Measurements from ENCODE around the gene RIPK4. TPM values are rescaled to one million over a fixed set of nuclear protein-coding genes. Genes with fewer than 3 reads are reported as not detected.

The RIPK4 gene
- total and polyA plus RNA-seq, 9 donors = 0.08 to 12.4 (median 0.90) TPM

DNA sequence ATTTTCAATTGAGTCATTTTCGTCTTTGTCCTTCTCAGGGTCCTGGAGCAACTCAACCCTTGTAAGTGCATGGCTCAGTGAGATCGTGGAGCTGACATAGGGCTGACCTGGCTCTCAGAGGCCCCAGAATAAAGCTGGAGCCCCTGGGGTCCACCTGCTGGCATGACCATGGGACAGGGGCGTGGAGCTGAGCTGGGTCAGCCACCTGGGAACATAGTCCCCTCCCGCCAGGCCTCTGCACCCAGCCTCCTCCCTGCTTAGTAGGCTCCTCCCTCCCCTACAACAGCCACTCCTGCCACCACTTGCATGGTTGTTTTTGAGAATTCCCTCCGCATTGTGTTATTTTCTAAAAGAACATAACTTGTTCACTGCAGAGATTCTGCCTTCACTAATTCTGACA lies 3.1 kb upstream of the RIPK4 start:
- Histone ChIP-seq H3K9me3 (no peaks in the 10 kb centered on the region), H3K27me3 (no peaks in the 10 kb centered on the region), H3K27ac (no peak overlapping the region), H3K36me3 (no peaks in the 10 kb centered on the region), H3K4me3 (no peak overlapping the region), H3K4me1 (ENCODE audit: insufficient read depth) (no peaks in the 10 kb centered on the region)
- TF ChIP-seq, protein P1, sequence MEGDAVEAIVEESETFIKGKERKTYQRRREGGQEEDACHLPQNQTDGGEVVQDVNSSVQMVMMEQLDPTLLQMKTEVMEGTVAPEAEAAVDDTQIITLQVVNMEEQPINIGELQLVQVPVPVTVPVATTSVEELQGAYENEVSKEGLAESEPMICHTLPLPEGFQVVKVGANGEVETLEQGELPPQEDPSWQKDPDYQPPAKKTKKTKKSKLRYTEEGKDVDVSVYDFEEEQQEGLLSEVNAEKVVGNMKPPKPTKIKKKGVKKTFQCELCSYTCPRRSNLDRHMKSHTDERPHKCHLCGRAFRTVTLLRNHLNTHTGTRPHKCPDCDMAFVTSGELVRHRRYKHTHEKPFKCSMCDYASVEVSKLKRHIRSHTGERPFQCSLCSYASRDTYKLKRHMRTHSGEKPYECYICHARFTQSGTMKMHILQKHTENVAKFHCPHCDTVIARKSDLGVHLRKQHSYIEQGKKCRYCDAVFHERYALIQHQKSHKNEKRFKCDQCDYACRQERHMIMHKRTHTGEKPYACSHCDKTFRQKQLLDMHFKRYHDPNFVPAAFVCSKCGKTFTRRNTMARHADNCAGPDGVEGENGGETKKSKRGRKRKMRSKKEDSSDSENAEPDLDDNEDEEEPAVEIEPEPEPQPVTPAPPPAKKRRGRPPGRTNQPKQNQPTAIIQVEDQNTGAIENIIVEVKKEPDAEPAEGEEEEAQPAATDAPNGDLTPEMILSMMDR (IDR thresholded peaks at IDR 0.05) = no peak
- TF ChIP-seq POLR2A (IDR thresholded peaks at IDR 0.05) = no peak
- TF ChIP-seq EP300 (IDR thresholded peaks at IDR 0.05) = no peak
- DNase-seq = no peak
- intact Hi-C loops (cut with DNase I) = loop anchor here in 2 of 4 donors (10.0 kb wide), 3 partner anchors 155 to 485 kb away; no protein-coding TSS in a partner anchor
- WGBS, 3 donors = 74 to 87% (median 82%) methylated on average over 5 of the region's 5 CpGs

DNA sequence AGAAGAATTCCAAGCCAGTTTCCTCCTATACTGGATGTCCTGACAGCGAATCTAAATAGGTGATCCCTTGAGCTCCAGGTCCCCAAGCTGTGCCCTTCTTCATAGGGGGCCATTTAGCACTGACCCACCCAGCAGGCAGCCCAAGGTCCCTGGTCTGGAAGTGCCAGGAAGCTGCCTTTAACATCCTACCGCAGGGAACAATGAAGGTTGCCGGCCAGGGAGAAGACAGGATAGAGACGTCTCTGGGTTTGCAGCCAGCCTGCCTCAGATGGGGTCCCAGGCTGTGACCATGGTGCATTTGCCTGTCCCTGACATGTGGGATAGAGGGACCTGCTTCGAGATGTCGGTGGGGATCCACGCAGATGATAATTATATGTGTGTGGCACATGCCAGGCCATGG lies 2.7 kb upstream of the RIPK4 start:
- DNase-seq = no peak
- no peaks in the 10 kb centered on the region for H3K9me3 ChIP-seq
- no peaks in the 10 kb centered on the region for H3K27me3 ChIP-seq
- 48 to 57% (median 56%) methylated on average over 7 of the region's 7 CpGs for WGBS, 3 donors
- intact Hi-C loops (cut with DNase I) = no loop called here
- no peaks in the 10 kb centered on the region for H3K36me3 ChIP-seq
- TF ChIP-seq EP300 (IDR thresholded peaks at IDR 0.05) = no peak
- no peak for TF ChIP-seq POLR2A (IDR thresholded peaks at IDR 0.05)
- TF ChIP-seq, protein P1 (IDR thresholded peaks at IDR 0.05) = no peak
- H3K4me3 ChIP-seq = no peak overlapping the region
- no peaks in the 10 kb centered on the region for H3K4me1 ChIP-seq (ENCODE audit: insufficient read depth)
- H3K27ac ChIP-seq = no peak overlapping the region

DNA sequence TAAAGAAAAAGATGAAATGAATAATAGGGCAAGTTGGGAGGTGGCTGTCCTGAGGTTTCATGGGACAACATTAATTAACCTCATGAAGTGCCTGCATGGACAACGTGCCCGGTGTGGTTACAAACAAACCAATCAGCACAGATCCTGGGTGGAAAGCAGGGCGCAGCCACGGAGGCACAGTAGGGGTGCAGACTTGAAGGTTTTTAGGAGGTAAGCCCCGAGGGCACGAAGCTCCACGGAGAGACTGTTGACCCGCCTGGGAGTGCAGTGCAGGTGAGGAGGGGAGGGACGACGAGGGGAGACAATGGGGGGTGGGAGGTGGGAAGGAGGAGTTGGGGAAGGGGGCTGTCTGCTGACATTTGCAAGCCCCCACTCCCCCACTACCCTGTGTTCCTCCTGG lies 2.3 kb upstream of the RIPK4 start:
- Histone ChIP-seq H3K27me3 (no peaks in the 10 kb centered on the region), H3K4me1 (ENCODE audit: insufficient read depth) (no peaks in the 10 kb centered on the region), H3K27ac (no peak overlapping the region), H3K36me3 (no peaks in the 10 kb centered on the region), H3K9me3 (no peaks in the 10 kb centered on the region), H3K4me3 (peak overlapping the region; percentile 15)
- 6 to 17% (median 9%) methylated on average over 8 to 10 of the region's 10 CpGs for whole genome bisulfite sequencing, 3 donors
- DNase-seq = no peak
- intact Hi-C loops (cut with DNase I) = no loop called here
- TF ChIP-seq, protein P1 (IDR thresholded peaks at IDR 0.05) = no peak
- TF ChIP-seq POLR2A (IDR thresholded peaks at IDR 0.05) = no peak
- no peak for TF ChIP-seq EP300 (IDR thresholded peaks at IDR 0.05)

DNA sequence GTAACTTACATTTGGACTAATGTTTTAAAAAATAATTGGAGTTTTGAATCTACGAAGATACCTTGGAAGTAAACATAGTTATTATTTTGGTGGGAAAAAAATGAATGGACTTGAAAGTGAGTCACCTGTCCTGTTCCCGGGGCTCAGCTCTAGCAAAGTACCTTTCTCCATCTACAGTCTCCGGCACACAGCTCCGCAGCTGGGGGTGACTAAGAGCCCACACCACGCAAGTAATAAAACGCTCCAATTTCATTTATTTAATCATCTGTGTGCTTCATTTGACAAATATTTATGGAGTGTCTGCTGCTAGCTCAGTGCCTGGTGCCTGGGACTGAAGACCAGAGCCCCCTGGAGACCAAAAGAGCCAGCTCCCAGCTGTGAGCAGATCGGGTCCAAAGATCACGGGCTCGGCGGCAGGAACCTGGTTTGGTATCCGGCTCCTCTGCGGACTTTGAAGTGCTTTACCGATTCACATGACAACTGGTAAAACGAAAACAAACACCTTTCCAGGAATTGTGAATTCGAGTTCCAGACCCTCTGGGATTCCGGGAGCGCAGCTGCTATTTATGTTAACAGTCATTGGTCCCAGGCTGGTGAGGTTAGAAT lies 1.7 kb upstream of the RIPK4 start:
- intact Hi-C loops (cut with DNase I) = no loop called here
- H3K27ac ChIP-seq = no peak overlapping the region
- H3K9me3 ChIP-seq = no peaks in the 10 kb centered on the region
- TF ChIP-seq, protein P1 (IDR thresholded peaks at IDR 0.05) = no peak
- TF ChIP-seq POLR2A (IDR thresholded peaks at IDR 0.05) = no peak
- no peak for TF ChIP-seq EP300 (IDR thresholded peaks at IDR 0.05)
- no peaks in the 10 kb centered on the region for H3K36me3 ChIP-seq
- peak overlapping the region; percentile 15 for H3K4me3 ChIP-seq
- 3 to 4% (median 3%) methylated on average over 17 of the region's 17 CpGs for WGBS, 3 donors
- no peak for DNase-seq
- H3K27me3 ChIP-seq = no peaks in the 10 kb centered on the region
- no peaks in the 10 kb centered on the region for H3K4me1 ChIP-seq (ENCODE audit: insufficient read depth)

Measured in ovary (tissue), 9 donors.